Endothelial cell of umbilical vein (primary cell): Measurements from ENCODE around the gene KLHL21. TPM values are rescaled to one million over a fixed set of nuclear protein-coding genes. Genes with fewer than 3 reads are reported as not detected.

ENCODE experiments used
- BruUV-seq: library from RNA; stranded (reverse); fragments of 400-500 nt; replicated peaks from 2 replicates; lab custom pipeline; 2021; lab: Mats Ljungman, UMichigan
- CTCF ChIA-PET: fragments of 300-600, 350-600 bp; sonication (Branson Sonifier 250); formaldehyde crosslinking; loops from one replicate; lab custom pipeline; 2021; ENCODE audit warnings: antibody characterized with exemption, inconsistent platforms; lab: Charles Lee
- POLR2A ChIA-PET: fragments of 300-600, 350-600 bp; sonication (Branson Sonifier 250); formaldehyde crosslinking; loops from one replicate; lab custom pipeline; 2021; ENCODE audit warnings: antibody characterized with exemption, inconsistent platforms; lab: Charles Lee
- DNase-seq: peaks from one replicate; pipeline ENCODE4 v3.0.0-alpha.2; 2011; ENCODE audit warnings: low read depth, low spot score
- FAIRE-seq: peaks from 2 replicates; lab custom pipeline; 2011; peaks lifted over from hg19 to GRCh38; lab: Jason Lieb, UNC
- H2AFZ ChIP-seq: 2 replicates; pipeline ENCODE4 v1.6.0; 2012; ENCODE audit warnings: low read depth, low read length, control low read depth, inconsistent platforms
- H3K27ac ChIP-seq: 2 replicates; pipeline ENCODE4 v1.5.1; 2011; ENCODE audit warnings: low read depth, mild to moderate bottlenecking, control low read depth, low read length, moderate library complexity; ENCODE audit not compliant: insufficient read depth
- H3K27me3 ChIP-seq, 2 experiments: 2 replicates each; pipeline versions ENCODE4 v1.6.0 to v1.6.1; 2011; ENCODE audit warnings: low read length in 2 of 2, mixed read lengths in 1 of 2; ENCODE audit not compliant: control insufficient read depth in 2 of 2, insufficient read depth in 2 of 2
- H3K36me3 ChIP-seq, 2 experiments: 2 replicates in 1 of 2; 3 replicates in 1 of 2; pipeline ENCODE4 v1.5.1; 2011; ENCODE audit warnings: low read length in 2 of 2, mild to moderate bottlenecking in 1 of 2, moderate library complexity in 1 of 2; ENCODE audit not compliant: control insufficient read depth in 2 of 2, insufficient read depth in 2 of 2; ENCODE audit errors: extremely low read depth in 1 of 2
- H3K4me1 ChIP-seq: 3 replicates; pipeline ENCODE4 v1.5.1; 2011; ENCODE audit warnings: mild to moderate bottlenecking, low read length; ENCODE audit not compliant: control insufficient read depth, insufficient read depth; ENCODE audit errors: extremely low read depth
- H3K4me2 ChIP-seq: 2 replicates; pipeline ENCODE4 v1.6.1; 2011; ENCODE audit warnings: low read length, control low read depth, mixed read lengths; ENCODE audit not compliant: insufficient read depth
- H3K4me3 ChIP-seq, 3 experiments: fragments of 200-600 bp in 1 of 3; sonication (generic), shearing (Covaris generic) in 1 of 3; replicated peaks in 1 of 3; 2 replicates each; pipeline ENCODE4 v1.5.1; 2011 to 2016; ENCODE audit warnings: control low read depth in 3 of 3, low read length in 3 of 3, mild to moderate bottlenecking in 2 of 3, inconsistent platforms in 1 of 3, low read depth in 1 of 3, moderate library complexity in 1 of 3; ENCODE audit not compliant: insufficient read depth in 1 of 3
- H3K79me2 ChIP-seq: 2 replicates; pipeline ENCODE4 v1.6.0; 2012; ENCODE audit warnings: low read length, inconsistent platforms; ENCODE audit not compliant: control insufficient read depth, insufficient read depth
- H3K9ac ChIP-seq: replicated peaks from 2 replicates; pipeline ENCODE3; 2011; ENCODE audit warnings: low read length, control low read depth; ENCODE audit not compliant: insufficient read depth; ENCODE audit errors: extremely low read depth
- H3K9me1 ChIP-seq: replicated peaks from 3 replicates; pipeline ENCODE4 v1.6.0; 2011; ENCODE audit warnings: mild to moderate bottlenecking, low read length; ENCODE audit not compliant: control insufficient read depth, insufficient read depth; ENCODE audit errors: extremely low read depth
- H3K9me3 ChIP-seq: replicated peaks from 2 replicates; pipeline ENCODE4 v1.5.1; 2012; ENCODE audit warnings: low read length, inconsistent platforms; ENCODE audit not compliant: control insufficient read depth, insufficient read depth
- H4K20me1 ChIP-seq: replicated peaks from 2 replicates; pipeline ENCODE3; 2011; ENCODE audit warnings: mild to moderate bottlenecking, low read length; ENCODE audit not compliant: control insufficient read depth, insufficient read depth; ENCODE audit errors: extremely low read depth
- CTCF ChIP-seq, 2 donors: IDR thresholded peaks; 1 replicate in 1 of 2; 2 replicates in 1 of 2; pipeline ENCODE4 v1.5.1; 2011; ENCODE audit warnings: low read length in 2 of 2, mild to moderate bottlenecking in 2 of 2, moderate library complexity in 2 of 2, control low read depth in 1 of 2, inconsistent platforms in 1 of 2, low read depth in 1 of 2; ENCODE audit not compliant: insufficient read depth in 1 of 2; ENCODE audit errors: extremely low read depth in 1 of 2
- EZH2 ChIP-seq: IDR thresholded peaks from 2 replicates; pipeline ENCODE4 v1.6.1; 2012; ENCODE audit warnings: borderline replicate concordance, low read depth, mild to moderate bottlenecking, moderate library complexity, low read length, inconsistent platforms; ENCODE audit not compliant: severe bottlenecking
- FOS ChIP-seq: IDR thresholded peaks from 2 replicates; pipeline ENCODE4 v1.6.1; 2011; ENCODE audit warnings: mild to moderate bottlenecking, low read length, moderate library complexity, borderline replicate concordance; ENCODE audit not compliant: insufficient read depth
- GATA2 ChIP-seq: IDR thresholded peaks from 2 replicates; pipeline ENCODE4 v1.7.0; 2011; ENCODE audit warnings: low read depth, mild to moderate bottlenecking, moderate library complexity, mixed read lengths, low read length; ENCODE audit not compliant: insufficient read length, insufficient read depth
- JUN ChIP-seq: IDR thresholded peaks from 2 replicates; pipeline ENCODE4 v1.6.1; 2011; ENCODE audit warnings: borderline replicate concordance, low read depth; ENCODE audit not compliant: insufficient read length, insufficient read depth
- MAX ChIP-seq: IDR thresholded peaks from 2 replicates; pipeline ENCODE4 v1.6.1; 2011; ENCODE audit not compliant: insufficient read depth, insufficient read length
- MYC ChIP-seq: IDR thresholded peaks from one replicate; pipeline ENCODE4 v1.6.1; 2011; ENCODE audit warnings: mild to moderate bottlenecking, low read depth, low read length
- POLR2A ChIP-seq: IDR thresholded peaks from 2 replicates; pipeline ENCODE4 v1.6.1; 2012; ENCODE audit warnings: low read depth, mild to moderate bottlenecking, control low read depth, low read length
- POLR2AphosphoS5 ChIP-seq: IDR thresholded peaks from 2 replicates; pipeline ENCODE4 v1.6.1; 2012; ENCODE audit warnings: low read depth, mild to moderate bottlenecking, control low read depth, low read length, moderate library complexity; ENCODE audit not compliant: insufficient read depth
- dilution Hi-C: fragments of 300-500 bp; cut with MboI; formaldehyde crosslinking; loops from one replicate; pipeline ENCODE4 v1.15.0; 2019; ENCODE audit warnings: low sequenced_read_pairs; ENCODE audit not compliant: extremely low pct_ligation_motif_present
- intact Hi-C: fragments of 100-400 bp; cut with micrococcal nuclease; formaldehyde crosslinking; loops from one replicate; pipeline ENCODE4 v1.10.0; 2022
- polyA plus RNA-seq, 4 experiments: library from polyadenylated mRNA; depleted of rRNA in 3 of 4; stranded (reverse) in 3 of 4; unstranded in 1 of 4; fragments of >200 nt; gene quantifications; 2 replicates each; pipeline versions ENCODE4 v1.2.1 to v1.2.3, GENCODE V29; 2011 to 2012; ENCODE audit warnings: missing spikeins in 1 of 4
- total RNA-seq: library from RNA; stranded (reverse); gene quantifications from 2 replicates; pipeline ENCODE4 v1.2.3, GENCODE V29; 2021

Gene KLHL21
- total and polyA plus RNA-seq, 2 donors (not counting 3 experiments of a cell fraction or from before 2014, with no cell fraction given), result 18.0 to 22.4 TPM

GRCh38 chr1:6603915-6604558, 1.4 kb upstream of the KLHL21 start:
- Histone ChIP-seq H2AFZ (peak overlapping the region; percentile 47), H3K9me3 (no peaks in the 10 kb centered on the region), H4K20me1 (no peaks in the 10 kb centered on the region), H3K27me3 (no peaks in the 10 kb centered on the region), H3K9me1 (no peaks in the 10 kb centered on the region), H3K27ac (peak overlapping the region; percentile 86), H3K79me2 (peaks cover 32% of the 10 kb centered on the region), H3K4me1 (peaks cover 23% of the 10 kb centered on the region), H3K4me2 (peak overlapping the region; percentile 78), H3K36me3 (peaks cover 0 to under 1% of the 10 kb centered on the region in 2 experiments), H3K9ac (peak overlapping the region; percentile 89), H3K4me3 (no peak overlapping the region)
- DNase-seq (peak; percentile 91), FAIRE-seq (peak; percentile 96)
- CTCF ChIA-PET, result interaction anchor here (0.6 to 2.0 kb wide), 10 partner anchors 8 to 164 kb away, joined by 3 to 8 read pairs (median 3); partner anchors contain the start of genes NOL9, PLEKHG5 and ZBTB48
- dilution Hi-C loops, result no loop called here
- POLR2A ChIA-PET, result interaction anchor here (0.7 to 1.5 kb wide), 2 partner anchors 8 to 25 kb away, joined by 3 to 5 read pairs; partner anchors contain the start of gene ZBTB48
- no peak for TF ChIP-seq JUN
- TF ChIP-seq MAX, result peak; percentile 70
- no peak for TF ChIP-seq MYC
- no peak for TF ChIP-seq EZH2
- no peak for TF ChIP-seq CTCF (IDR thresholded peaks at IDR 0.05; ENCODE audit: extremely low read depth in 1 of 2, insufficient read depth in 1 of 2, low read depth in 1 of 2, low read length in 2 of 2)
- peak; percentile 58 for TF ChIP-seq POLR2AphosphoS5
- peak; percentile 33 for TF ChIP-seq GATA2
- peak; percentile 40 for TF ChIP-seq FOS
- no peak for TF ChIP-seq POLR2A
- intact Hi-C loops, result loop anchor here (1.0 to 5.0 kb wide), 6 partner anchors 9 to 183 kb away; partner anchors contain the start of genes CAMTA1, DNAJC11, PHF13 and PLEKHG5
- TSS peak; percentile 11 for BruUV-seq
